DMS79 (cell line): Measurements from ENCODE around the gene TSPAN5.

Experiments used
- DNase-seq: peaks from one replicate; lab custom pipeline; 2025; lab: John Stamatoyannopoulos, UW

TSPAN5 gene

DNA sequence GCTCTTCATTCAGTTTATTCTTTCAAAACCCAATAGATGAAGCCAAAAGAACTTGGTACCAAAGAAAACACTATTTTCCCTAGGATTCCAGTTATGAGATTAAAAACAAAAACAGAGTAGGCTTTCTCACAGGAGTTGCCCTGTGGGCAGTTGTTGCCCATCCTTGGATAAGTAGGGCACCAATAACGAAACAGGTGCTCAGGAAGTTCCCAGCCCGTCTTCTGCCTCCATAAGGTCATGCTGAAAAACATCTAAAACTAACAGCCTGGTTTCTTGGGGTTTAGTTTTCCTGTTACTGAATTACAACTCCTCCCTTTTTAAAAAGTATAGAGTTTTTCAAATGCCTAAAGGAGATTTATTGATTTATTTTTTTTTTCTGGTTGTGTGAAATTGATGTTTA, 14.7 kb downstream of the TSPAN5 start:
- no peak for DNase-seq

DNA sequence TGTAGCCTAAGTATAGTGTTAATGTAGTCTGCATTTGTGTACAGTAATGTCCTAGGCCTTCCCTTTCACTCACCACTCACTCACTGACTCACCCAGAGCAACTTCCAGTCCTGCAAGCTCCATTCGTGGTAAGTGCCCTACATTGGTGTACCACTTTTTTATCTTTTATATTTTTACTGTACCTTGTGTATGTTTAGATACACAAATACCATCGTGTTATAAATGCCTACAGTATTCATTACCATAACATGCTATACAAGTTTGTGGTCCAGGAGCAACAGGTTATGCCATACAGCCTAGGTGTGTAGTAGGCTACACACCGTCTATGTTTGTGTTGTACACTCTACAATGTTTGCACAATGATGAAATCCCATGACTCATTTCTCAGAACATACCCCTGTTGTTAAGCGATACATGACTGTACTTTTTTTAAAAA, 15.4 kb downstream of the TSPAN5 start:
- no peak for DNase-seq

DNA sequence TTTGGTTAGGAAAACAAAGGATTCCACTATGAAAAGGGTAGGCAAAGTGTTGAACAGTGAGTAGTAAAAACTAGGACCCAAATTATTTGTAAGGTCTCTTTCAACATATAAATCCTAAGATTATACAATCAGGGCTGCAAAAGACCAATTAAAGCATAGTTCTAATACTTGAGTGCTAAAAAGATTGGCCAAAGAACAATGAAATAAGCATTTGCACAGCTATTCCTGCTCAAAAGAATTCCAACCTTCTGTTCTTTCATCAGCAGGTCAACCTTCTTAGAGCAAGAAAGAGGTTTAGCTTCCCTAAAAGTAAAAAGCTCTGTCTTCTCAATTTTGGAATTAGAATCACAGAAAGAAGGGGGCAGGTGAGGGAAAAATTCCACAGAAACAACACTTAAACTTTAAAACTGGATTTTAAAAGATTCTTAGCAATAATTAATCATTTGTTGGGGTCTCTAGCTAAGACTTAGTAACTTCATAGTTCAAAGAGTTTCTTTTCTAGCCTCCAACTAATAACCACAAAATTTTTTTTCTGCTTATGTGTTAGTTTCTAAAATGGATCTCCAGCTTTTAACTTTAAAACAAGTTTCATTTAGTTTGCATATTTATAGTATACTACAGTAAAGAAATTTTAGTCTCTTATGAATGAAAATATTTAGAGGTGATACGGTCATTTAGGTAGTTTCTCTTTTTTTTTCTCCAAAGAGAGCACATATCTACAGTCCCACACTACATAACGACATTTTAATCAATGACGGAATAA, 16.3 kb downstream of the TSPAN5 start:
- no peak for DNase-seq

DNA sequence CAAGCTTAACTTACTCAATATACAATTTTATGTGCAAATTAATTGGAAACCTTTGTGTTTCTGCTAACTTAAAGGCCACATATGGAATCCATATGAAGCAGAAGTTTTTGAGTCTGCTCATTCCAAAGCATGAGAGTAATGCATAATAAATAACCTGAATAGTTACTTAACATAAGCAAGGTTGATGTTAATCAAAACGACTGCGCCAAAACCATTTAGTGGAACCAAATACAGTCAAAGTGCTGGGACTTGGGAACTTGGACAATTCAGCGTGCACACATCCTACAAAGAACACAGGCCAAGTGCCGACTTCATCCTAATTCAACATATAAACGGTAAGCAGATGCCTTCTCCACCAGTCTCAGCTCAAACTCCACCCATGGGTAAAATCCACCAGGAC, 17.0 kb downstream of the TSPAN5 start:
- DNase-seq: no peak

DNA sequence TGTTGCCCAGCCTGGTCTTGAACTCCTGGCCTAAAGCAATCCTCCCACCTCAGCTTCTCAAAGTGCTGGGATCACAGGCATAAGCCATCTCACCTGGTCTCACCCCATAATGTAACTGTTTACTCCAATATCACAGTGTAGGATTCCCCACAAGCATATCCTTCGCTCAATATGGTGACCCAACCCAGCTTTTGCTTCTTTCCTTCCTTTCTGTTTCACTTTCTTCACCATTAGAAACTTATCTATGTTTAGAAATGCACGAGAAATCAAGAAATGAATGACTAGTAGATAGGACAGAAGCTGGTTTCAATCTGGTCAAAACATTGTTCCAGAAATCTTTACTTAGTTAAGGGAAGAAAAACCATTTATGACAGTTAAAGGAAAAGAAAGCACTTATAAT, 18.9 kb downstream of the TSPAN5 start:
- no peak for DNase-seq

DNA sequence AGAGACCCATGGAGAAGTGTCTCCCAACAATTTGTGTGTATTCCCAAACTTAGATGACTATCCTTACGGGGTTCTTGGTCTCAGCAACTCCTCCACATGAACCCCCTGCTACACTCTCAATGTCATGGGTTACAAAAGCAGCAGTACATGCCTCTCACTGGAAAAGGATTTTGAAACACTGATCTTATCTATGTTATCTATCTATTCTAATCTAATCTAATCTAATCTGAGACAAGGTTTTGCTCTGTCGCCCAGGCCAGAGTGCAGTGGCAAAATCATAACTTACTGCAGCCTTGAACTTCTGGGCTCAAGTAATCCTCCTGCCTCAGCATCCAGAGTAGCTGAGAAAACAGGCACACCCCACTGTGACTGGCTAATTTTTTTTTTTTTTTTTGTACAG, 19.3 kb downstream of the TSPAN5 start:
- DNase-seq: no peak

DNA sequence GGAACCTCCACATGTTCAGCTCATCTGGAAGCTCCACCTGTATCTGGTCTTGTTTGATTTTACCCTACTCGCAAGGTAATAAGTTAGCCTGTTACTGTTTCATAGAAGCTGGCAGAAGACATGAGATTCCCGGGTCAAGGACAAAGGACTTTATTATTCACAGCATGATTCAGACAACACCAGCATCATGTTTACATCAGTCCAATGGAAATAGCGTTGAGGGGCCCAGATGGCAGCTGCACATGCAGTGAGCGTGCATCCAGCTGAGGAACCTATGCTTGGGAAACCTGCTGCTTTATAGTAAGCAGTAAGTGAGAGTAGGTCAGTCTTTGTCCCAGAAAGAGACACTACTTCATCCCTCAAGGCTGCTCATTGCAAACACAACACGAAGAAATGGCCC, 19.8 kb downstream of the TSPAN5 start:
- DNase-seq: no peak

DNA sequence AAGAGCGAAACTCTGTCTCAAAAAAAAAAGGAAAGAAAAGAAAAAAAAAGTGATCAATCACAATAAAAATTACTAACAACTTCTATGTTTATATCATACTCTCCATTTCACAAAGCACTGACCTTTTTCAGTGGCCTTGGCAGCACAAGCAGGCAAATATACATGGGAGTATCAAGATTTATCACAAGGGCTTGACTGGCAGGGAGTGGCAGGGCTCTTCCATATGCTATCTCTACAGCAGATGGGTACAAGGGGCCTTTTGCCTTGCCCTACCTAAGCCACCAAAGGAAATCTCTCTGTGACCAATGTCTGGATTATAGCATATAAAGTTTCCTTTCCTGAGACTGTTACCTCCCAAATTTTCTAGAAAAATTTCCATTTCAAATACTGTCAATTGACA, 24.4 kb downstream of the TSPAN5 start:
- DNase-seq: no peak

DNA sequence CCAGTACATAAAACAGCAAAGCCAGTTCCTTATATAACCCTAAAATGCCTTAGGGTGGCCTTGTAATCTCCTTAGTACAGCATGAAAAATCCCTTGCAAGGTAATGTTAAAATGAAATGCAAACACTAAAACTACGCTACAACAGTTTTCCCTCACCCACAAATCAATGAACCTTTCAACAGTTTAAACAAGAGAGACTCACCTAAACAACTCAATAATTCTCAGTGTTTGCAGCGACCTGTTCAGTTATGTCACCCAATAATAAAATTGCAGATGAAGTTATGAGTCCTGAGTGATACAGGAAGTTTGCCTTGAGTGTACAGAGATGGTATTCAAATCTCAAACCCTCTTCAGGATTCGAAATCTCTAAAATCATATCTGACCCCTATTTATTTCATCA, 25.3 kb downstream of the TSPAN5 start:
- DNase-seq: no peak

DNA sequence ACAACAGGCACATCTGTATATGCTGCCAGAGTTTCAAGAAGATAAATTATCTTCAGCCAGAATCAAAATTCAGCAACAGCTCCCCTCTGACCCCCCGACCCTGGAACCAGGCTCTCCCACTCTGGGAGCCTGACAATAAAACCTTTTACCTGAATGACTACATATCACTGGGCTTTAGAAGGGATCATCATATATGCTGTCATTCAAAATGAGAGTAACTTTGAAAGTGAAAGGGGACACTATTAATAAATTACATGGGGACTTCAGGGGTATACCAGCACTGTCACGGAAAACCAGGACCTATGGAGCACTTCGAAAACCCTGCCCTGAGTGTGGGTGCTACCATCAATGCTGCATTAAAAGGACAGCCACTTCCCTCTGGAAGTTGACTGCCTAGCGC, 26.2 kb downstream of the TSPAN5 start:
- no peak for DNase-seq

DNA sequence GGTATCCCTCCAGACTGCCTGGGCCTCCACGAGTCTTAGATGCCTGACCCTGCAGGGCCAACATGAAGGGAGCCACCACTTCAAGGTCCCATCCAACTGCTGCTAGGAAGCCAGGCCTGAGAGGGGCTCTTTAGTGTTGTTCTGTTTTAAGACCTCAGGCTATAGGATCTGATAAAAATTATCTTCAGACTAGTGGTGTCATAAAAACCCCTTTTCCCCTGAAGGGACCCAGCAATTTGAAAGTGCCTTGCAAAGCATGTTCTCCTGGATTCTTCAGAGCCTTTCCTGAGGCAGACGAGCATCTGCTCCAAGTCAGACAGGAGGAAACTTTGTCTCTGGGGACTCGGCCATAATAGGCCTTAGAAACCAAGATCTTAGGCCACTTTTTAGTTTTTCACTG, 26.9 kb downstream of the TSPAN5 start:
- DNase-seq: no peak

DNA sequence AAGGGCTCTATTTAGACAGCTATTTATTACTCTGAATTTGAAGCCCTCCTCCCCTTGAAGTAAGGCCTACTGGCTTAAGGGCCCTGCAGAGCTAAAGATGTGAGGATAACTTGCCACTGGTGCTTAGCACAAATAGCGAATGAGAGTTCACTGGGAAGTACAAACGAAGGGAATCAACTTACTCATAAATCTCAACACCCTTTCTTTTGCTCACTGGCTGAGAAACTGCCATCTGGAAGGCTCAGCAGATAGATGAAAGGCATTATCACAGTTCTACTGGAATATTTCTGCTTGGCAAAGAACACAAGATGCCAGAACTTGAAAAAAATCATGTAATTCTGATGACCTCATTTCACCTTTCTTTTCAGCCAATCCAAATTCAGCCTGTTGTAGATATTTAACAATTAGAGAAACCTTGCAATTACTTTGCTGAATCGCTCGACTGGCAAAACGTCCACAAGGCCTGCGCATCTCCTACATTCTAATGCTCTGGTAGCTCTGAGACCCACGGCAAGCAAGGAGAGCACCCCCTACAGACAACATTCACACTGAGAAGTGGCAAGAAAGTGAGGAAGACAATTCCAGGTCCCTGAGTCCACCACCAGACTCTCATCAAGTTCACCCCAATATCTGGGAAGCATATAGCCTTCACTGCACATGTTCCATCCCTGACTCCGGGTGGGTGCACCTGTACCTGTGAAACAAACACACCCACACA, 27.5 kb downstream of the TSPAN5 start:
- no peak for DNase-seq

DNA sequence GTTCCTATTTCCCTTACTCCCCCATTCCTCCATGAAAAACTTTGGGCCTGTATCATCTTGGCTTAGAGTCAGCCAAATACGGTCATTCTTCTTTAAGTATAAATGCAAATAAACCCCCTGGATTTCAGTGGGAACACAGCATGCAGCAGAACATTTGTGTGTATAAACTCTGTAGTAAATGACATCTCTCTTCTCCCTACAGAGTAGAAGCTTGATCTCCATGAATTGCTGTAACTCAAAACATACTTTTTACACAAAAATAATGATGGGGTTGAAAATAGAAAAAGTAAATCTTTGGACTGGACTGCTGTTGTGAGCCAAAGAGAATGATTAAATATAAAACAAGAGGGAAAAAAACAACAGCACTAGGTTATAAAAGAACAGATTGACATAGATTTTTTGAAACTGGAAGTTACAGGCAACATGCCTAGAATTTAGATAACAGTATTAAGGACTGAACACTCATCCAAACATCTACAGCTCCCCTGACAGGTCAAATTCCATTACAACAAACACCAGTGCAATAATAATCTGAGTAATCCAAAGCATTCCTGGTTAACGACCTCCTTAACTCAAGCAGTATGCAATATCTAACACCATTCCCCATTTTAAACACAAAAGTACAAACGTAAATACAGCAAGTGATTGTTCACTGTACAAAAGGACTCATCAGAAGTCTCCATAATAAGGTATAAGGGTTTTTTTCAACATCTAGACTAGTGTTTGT, 30.7 kb downstream of the TSPAN5 start:
- DNase-seq: no peak

DNA sequence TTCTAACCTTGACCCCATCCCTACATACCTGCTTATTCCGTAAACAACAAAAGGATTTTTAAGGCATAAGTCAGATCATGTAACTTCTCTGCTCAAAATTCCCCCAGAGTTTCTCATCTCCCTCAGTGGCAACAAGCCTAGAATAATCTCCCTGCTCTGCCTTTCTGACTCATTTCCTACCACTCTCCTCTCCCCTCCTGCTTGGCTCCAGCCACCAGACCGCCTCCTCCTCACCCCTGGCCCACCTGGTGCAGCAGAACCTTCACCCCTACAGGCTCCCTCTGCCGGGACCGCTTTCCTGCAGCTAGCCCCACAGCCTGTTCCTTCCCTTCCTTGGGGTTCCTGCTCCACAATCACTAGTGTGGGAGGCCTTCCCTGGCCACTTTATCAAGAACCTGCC, 32.1 kb downstream of the TSPAN5 start:
- no peak for DNase-seq

DNA sequence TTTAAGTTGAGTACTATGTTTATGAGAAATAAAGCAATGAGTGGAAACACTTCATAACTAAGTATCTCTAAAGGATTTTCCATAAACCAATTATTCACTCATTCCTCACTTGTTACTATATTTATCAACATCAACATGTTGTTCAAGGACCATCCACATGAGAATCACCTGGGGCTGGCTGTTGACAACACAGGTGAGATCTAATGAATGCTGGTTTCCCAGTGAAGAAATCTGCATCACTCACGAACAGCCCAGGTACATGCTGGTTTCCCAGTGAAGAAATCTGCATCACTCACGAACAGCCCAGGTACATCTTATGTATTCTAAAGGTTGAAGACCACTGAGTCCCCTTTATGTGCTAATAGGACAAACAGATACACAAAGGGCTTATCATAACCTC, 32.5 kb downstream of the TSPAN5 start:
- no peak for DNase-seq

DNA sequence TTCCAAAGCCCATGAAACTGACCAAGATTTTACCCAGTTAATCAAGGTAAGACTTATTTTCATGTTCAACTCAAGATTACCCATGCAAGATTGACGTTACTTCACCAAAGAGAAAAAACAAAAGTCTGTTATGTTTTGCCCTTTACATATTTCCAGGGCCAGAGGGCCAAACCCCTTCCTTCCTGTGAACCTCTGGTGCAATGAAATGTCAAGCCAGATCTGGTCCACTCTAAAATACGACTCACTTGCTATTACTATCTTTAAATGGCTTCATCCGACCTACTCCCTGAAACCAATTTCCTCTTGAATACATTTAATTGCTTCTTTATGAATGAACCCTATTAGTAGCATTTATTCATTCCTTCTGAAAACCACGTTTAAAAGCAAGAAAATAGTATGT, 33.0 kb downstream of the TSPAN5 start:
- DNase-seq: no peak

DNA sequence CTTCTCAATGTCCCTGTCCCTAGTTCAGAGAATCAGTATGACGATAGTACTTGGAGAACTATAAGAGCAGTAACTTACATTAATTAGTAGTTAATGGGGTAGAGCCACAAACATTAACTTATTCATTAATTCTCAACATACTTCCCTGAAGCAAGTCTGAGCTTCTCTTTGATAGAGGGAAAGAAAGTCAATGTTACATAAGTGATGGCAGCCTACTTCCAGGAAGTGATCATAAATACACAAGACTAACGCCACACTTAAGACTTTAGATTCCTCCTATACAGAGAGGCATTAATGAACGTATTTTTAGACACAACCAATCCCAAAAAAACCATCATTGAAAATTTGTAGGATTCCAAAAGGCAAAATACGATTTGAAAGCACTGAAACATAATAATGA, 33.8 kb downstream of the TSPAN5 start:
- DNase-seq: no peak

DNA sequence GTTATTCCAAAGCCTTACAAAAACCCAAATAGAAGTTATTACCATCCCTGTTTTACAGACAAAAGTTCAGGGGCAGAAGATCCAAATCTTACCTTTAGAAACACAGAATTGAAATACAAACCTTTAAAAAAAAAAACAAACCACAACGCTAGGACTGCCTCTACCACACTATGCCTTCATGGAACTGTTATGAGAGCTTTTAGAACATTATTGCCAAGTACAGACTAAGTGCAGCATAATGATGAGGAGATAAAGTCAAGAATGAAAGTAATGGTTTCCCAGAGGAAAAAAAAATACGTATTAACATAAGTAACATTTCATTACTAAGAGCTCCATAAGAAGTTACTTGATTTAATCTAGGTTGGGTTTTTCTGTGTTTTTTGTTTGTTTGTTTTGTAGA, 34.3 kb downstream of the TSPAN5 start:
- no peak for DNase-seq

DNA sequence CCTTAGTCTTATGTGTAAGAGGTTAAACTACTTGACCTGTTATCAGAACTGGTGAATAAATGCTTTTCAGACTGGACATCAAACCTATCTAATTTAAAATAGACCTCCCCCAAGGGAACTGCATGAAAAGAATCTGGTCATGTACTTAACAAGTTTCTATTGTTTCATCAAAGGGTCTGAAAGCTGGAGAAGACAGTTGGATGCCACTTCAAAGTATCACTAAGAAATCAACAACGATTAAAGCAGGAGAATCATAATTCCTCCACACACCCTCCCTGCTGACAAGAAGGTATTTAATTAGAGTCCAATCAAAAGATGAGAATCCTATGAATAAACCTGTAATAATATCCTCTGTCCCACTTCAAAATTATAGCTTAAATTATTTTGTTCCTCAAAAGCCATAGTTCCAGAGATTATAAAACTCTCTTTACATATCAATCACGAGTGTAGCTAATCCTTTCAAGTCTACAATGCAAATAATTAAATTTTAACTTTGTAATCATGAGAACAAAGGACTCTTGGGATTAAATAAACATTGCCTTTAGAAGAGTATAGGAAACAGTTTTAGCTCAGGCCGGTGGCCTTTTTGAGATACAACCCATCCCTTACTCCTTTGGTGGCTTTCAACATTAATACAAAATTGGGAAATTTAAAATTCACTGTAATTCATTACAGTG, 35.1 kb downstream of the TSPAN5 start:
- DNase-seq: no peak

DNA sequence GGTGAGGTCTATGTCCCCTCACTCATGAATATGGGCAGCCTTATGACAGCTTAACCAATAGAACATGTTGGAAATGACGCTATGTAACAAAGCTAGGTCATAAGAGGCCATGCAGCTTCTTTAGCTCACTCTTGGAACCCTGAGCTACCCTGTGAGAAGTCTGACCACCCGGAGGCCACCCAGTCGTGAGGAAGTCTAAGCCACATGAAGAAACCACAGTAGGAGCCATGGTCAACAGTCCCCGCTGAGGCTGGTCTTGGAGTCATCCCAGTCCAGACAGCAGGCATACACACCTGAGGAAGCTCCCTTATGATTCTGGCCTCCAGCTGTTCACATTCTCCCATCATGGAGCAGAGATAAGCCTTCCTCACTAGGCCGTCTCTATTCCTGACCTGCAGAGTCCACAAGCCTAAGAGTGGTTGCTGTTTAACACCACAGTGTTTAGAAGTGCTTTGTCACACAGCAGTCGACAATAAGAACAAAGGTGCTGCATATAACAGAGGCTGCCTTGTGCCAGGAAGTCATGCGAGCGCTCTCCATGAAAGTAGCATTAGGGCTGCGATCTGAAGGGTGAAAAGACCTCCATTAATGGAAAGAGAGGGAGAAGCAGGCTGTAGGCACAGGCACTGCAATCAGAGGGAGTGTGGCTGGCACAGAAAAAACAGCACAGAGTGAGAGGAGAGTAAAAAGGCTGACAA, 38.2 kb downstream of the TSPAN5 start:
- no peak for DNase-seq

DNA sequence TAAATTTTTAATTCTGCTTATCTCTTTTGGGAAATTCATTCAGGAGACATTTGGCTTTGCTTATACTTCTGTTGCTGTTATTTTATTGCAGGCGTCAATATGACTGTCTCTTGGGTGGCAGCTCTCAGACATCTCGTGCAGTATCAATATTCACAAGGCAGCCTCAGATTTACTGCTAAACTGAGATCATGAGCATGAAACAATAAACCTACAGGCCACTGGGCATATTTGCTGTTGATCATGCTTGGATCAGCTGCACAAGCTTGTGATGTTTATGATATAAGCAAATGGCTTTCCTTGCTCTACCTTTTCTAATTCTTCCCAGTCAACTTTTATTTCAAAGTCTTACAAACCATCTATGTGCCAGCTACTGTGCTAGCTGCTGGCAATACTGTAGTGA, 39.2 kb downstream of the TSPAN5 start:
- no peak for DNase-seq

DNA sequence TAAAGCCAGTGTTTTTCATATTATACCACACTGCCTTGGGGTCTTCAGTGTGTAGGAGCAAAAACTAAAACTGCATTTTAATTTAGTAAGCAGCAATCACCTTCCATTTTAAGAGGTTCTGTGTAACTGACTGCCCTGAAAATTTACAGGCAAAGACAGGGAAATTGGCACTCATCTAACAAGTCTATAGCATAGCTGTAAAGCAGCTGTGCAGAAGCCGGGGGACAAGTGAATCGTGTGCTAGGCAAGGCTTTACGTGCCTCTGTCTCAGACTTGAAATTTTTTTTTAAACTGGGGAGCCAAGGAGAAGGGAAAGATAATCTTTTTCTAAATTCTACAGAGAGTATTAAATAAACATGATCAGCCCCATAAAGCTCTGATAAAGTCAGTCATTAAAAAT, 39.7 kb downstream of the TSPAN5 start:
- no peak for DNase-seq
